Nephron progenitor cell (in vitro differentiated cells): Measurements from ENCODE around the gene CENPP.
A peak's percentile ranks its signal among the peaks of the same experiment; 100 is the strongest.

Experiments
- DNase-seq: peaks from one replicate; pipeline ENCODE4 v3.0.0; 2021
- H3K27ac Mint-ChIP-seq: 2 replicates; pipeline ENCODE4 v1.8.0; 2021; ENCODE audit warnings: mild to moderate bottlenecking, moderate library complexity, mixed read lengths
- H3K27me3 Mint-ChIP-seq: 2 replicates; pipeline ENCODE4 v1.8.0; 2021; ENCODE audit warnings: mild to moderate bottlenecking, low read depth, mixed read lengths; ENCODE audit not compliant: poor library complexity
- H3K36me3 Mint-ChIP-seq: 2 replicates; pipeline ENCODE4 v1.8.0; 2021; ENCODE audit warnings: low read depth, mixed read lengths
- H3K4me1 Mint-ChIP-seq: 2 replicates; pipeline ENCODE4 v1.8.0; 2021; ENCODE audit warnings: mixed read lengths
- H3K4me3 Mint-ChIP-seq: 2 replicates; pipeline ENCODE4 v1.8.0; 2021; ENCODE audit warnings: mild to moderate bottlenecking, moderate library complexity, mixed read lengths
- H3K9me3 Mint-ChIP-seq: 2 replicates; pipeline ENCODE4 v1.8.0; 2021; ENCODE audit warnings: mild to moderate bottlenecking, moderate library complexity, mixed read lengths
- TF ChIP-seq, protein P1 (sequence below): fragments of 200-600 bp; sonication (generic); IDR thresholded peaks from 2 replicates; pipeline ENCODE4 v1.5.0; 2021; ENCODE audit warnings: antibody characterized with exemption

CENPP gene

DNA sequence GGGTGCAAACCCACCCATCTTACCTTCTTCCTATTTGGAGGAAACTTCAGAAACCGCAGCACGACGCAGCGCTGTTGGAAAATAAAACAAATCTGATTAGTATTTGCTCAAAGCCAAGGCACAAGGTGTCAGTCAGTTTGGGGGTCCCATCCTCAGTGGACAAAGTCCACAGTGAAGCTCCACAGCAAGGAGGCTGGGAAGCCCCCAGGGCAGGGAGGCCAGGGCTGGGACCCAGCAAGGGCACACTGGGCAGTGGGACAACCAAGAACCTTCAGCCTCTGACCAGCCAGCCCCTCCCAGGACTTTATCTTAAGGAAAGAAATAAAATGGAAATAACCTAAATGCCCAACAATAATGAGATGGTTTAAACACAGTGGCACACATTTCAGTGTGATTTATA is 332.9 kb downstream of the CENPP start:
- no peaks in the 10 kb centered on the region for H3K9me3 Mint-ChIP-seq
- no peak for DNase-seq
- no peaks in the 10 kb centered on the region for H3K27me3 Mint-ChIP-seq
- peaks cover 29% of the 10 kb centered on the region for H3K4me1 Mint-ChIP-seq
- no peak overlapping the region for H3K27ac Mint-ChIP-seq
- no peak overlapping the region for H3K4me3 Mint-ChIP-seq
- TF ChIP-seq, protein P1, sequence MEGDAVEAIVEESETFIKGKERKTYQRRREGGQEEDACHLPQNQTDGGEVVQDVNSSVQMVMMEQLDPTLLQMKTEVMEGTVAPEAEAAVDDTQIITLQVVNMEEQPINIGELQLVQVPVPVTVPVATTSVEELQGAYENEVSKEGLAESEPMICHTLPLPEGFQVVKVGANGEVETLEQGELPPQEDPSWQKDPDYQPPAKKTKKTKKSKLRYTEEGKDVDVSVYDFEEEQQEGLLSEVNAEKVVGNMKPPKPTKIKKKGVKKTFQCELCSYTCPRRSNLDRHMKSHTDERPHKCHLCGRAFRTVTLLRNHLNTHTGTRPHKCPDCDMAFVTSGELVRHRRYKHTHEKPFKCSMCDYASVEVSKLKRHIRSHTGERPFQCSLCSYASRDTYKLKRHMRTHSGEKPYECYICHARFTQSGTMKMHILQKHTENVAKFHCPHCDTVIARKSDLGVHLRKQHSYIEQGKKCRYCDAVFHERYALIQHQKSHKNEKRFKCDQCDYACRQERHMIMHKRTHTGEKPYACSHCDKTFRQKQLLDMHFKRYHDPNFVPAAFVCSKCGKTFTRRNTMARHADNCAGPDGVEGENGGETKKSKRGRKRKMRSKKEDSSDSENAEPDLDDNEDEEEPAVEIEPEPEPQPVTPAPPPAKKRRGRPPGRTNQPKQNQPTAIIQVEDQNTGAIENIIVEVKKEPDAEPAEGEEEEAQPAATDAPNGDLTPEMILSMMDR, result no peak
- H3K36me3 Mint-ChIP-seq, result peaks cover 13% of the 10 kb centered on the region

DNA sequence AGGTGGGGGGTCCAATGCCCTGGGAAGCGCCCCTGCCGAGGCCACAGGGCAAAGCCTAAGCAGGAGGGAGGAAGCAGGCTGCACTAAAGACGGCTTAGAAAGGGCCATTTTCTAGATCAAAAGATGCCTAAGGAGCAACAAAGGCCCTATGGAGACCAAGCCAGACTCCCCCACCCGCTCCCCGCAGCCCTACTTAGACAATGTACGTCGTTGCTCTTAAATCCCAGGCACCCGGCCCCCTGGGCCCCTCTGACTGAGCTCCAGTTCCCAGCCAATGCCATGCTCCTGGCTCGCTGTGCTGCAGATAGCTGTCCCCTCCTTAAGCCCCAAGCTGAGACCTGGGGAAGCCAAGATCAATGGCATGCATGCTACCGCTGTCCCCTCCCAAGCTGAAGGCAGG is 333.8 kb downstream of the CENPP start:
- Mint-ChIP-seq H3K36me3 (peaks cover 12% of the 10 kb centered on the region), H3K4me3 (no peak overlapping the region), H3K4me1 (peaks cover 37% of the 10 kb centered on the region), H3K27ac (peak overlapping the region; percentile 46), H3K9me3 (no peaks in the 10 kb centered on the region), H3K27me3 (no peaks in the 10 kb centered on the region)
- DNase-seq, result peak; percentile 31
- TF ChIP-seq, protein P1, result no peak

DNA sequence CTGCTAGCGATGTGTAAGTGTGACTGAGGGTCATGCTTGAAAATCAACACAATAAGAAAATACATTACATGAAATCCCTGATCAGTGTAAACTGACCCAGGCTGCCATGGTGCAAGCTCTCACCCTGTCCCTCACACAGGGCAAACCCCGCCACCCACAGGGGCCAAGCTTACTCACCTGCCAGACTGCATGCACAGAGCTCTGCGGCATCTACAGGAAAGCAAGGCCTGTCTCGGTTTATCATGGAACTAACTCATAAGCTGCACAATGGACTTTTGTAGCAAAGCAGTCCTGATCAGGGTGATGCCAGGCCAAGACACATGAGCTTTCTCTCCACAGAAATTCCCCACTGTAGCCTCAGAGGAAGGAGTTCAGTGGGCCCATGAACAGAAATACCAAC is 334.5 kb downstream of the CENPP start:
- H3K27me3 Mint-ChIP-seq, result no peaks in the 10 kb centered on the region
- peaks cover 9% of the 10 kb centered on the region for H3K36me3 Mint-ChIP-seq
- H3K9me3 Mint-ChIP-seq, result no peaks in the 10 kb centered on the region
- peak overlapping the region; percentile 87 for H3K27ac Mint-ChIP-seq
- no peak for DNase-seq
- peaks cover 43% of the 10 kb centered on the region for H3K4me1 Mint-ChIP-seq
- H3K4me3 Mint-ChIP-seq, result peak overlapping the region; percentile 59
- TF ChIP-seq, protein P1, result no peak

DNA sequence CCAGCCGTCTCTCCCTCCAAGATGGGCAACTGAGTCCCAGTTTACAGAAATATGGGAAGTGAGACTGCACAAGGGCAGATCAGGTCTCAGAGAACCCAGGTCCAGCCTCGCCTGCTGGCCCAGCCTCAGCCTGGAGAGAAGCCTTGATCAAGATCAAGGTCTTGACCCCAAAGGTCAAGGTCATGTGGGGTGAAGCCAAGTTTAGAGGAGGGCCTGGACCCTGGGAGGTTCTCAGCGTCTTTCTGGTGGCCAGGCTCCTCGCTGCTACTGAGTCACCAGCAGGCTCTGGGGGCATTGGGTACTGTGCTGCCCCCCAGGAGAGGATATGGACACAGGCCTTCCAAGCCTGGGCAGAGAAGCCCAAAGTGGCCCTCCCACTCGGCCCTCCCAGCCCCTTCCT is 335.4 kb downstream of the CENPP start:
- no peaks in the 10 kb centered on the region for H3K9me3 Mint-ChIP-seq
- H3K27ac Mint-ChIP-seq, result peak overlapping the region; percentile 57
- no peak for DNase-seq
- H3K4me3 Mint-ChIP-seq, result no peak overlapping the region
- H3K4me1 Mint-ChIP-seq, result peaks cover 49% of the 10 kb centered on the region
- no peaks in the 10 kb centered on the region for H3K27me3 Mint-ChIP-seq
- H3K36me3 Mint-ChIP-seq, result peaks cover 4% of the 10 kb centered on the region
- TF ChIP-seq, protein P1, result no peak

DNA sequence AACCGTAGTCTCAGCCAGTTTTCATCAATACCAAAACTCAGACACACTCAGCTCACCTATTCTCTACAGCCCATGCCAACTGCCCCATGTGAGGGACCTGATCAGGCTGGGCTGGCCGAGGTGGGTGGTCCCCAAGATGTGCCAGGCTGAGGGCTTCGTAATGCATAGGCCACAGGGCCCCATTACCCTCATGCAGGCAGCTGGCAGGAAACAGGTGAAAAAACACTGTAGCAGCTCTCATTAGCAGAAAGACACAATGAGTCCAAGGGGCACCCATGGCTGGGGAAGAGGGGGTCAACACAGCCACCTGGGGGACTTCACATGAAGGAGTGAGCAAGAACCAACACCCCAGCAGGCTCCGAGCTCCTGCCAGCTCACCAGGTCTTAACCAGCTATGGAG is 336.0 kb downstream of the CENPP start:
- no peak overlapping the region for H3K4me3 Mint-ChIP-seq
- DNase-seq, result no peak
- H3K9me3 Mint-ChIP-seq, result no peaks in the 10 kb centered on the region
- H3K36me3 Mint-ChIP-seq, result no peaks in the 10 kb centered on the region
- TF ChIP-seq, protein P1, result no peak
- H3K27me3 Mint-ChIP-seq, result no peaks in the 10 kb centered on the region
- H3K4me1 Mint-ChIP-seq, result peaks cover 53% of the 10 kb centered on the region
- peak overlapping the region; percentile 25 for H3K27ac Mint-ChIP-seq

DNA sequence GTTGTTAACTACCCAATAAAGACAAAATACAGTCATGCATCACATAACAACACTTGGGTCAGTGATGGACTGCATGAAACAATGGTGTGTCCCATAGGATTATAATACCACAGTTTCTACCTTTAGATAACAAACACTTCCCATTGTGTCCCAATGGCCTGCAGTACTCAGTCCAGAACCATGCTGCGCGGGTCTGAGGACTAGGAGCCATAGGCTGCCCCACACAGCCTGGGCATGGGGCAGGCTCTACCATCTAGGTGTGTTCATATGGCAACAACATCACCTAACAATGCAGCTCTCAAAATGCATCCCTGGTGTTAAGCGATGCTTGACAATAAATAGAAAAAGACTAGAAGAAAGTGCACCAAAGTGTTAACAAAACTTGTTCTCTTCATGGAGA is 337.4 kb downstream of the CENPP start:
- Mint-ChIP-seq H3K9me3 (no peaks in the 10 kb centered on the region), H3K4me3 (no peak overlapping the region), H3K27me3 (no peaks in the 10 kb centered on the region), H3K27ac (no peak overlapping the region), H3K4me1 (peaks cover 63% of the 10 kb centered on the region), H3K36me3 (peaks cover 7% of the 10 kb centered on the region)
- DNase-seq, result no peak
- TF ChIP-seq, protein P1, result no peak
